PC-3 (cell line): ENCODE data around the gene HOXB1.

Source experiments
- EZH2 ChIP-seq: fragments of 300-600 bp; sonication (generic); IDR thresholded peaks from one replicate; pipeline ENCODE4 v1.6.1; 2017; ENCODE audit warnings: antibody characterized with exemption, mild to moderate bottlenecking, low read length; ENCODE audit not compliant: unreplicated experiment
- EZH2phosphoT487 ChIP-seq: fragments of 300-600 bp; sonication (generic); IDR thresholded peaks from 2 replicates; pipeline ENCODE4 v1.6.1; 2018; ENCODE audit warnings: mild to moderate bottlenecking, antibody characterized with exemption, low read length, borderline replicate concordance
- TF ChIP-seq, protein P1 (sequence below): fragments of 300-600 bp; sonication (generic); conservative IDR thresholded peaks from 2 replicates; pipeline ENCODE4 v1.5.1; 2017; ENCODE audit warnings: antibody characterized with exemption, low read depth, mild to moderate bottlenecking, low read length

DNA sequence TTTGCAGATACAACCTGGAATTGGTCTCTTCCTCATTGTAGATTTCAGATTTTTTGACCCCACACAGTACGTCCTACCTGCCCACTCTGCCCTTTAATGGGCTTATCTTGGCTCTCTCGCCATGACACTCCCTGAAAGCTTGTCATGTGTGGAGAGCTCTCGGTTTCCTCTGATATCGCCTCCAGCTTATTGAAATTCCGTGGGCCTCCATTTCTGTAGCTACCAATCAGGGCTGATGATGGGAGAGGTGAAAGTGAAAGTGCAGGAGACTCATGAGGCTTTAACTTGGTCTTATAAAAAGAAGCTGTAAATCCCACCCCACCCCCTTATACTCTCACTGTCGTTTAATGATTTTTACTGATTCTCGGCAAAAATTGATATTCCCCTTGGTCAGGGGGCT is 17.7 kb downstream of the HOXB1 start:
- TF ChIP-seq, protein P1, sequence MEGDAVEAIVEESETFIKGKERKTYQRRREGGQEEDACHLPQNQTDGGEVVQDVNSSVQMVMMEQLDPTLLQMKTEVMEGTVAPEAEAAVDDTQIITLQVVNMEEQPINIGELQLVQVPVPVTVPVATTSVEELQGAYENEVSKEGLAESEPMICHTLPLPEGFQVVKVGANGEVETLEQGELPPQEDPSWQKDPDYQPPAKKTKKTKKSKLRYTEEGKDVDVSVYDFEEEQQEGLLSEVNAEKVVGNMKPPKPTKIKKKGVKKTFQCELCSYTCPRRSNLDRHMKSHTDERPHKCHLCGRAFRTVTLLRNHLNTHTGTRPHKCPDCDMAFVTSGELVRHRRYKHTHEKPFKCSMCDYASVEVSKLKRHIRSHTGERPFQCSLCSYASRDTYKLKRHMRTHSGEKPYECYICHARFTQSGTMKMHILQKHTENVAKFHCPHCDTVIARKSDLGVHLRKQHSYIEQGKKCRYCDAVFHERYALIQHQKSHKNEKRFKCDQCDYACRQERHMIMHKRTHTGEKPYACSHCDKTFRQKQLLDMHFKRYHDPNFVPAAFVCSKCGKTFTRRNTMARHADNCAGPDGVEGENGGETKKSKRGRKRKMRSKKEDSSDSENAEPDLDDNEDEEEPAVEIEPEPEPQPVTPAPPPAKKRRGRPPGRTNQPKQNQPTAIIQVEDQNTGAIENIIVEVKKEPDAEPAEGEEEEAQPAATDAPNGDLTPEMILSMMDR = no peak
- TF ChIP-seq EZH2 (no peak), EZH2phosphoT487 (no peak)
